Panc1 (cell line): Measurements from ENCODE around the gene SORT1. TPM values are rescaled to one million over a fixed set of nuclear protein-coding genes. Genes with fewer than 3 reads are reported as not detected.
"Not testable (repeated sequence)": the region's sequence is repeated elsewhere in the genome, so short reads cannot be mapped to it uniquely, and the experiment has no call there.

ENCODE experiments used
- ATAC-seq: fragments of 200-7000 bp; cut with Tn5 transposase; 2 replicates; pipeline ENCODE4 v1.9.1; 2020; ENCODE audit warnings: mild to moderate bottlenecking, moderate library complexity
- BruUV-seq: library from RNA; stranded (reverse); fragments of 400-500 nt; replicated peaks from 2 replicates; lab custom pipeline; 2021; lab: Mats Ljungman, UMichigan
- CTCF ChIA-PET: fragments of 300-600 bp; sonication (Branson Sonifier 250); formaldehyde crosslinking; loops from one replicate; lab custom pipeline; 2022; ENCODE audit warnings: antibody characterized with exemption; lab: Charles Lee
- POLR2A ChIA-PET: fragments of 300-600 bp; sonication (Branson Sonifier 250); formaldehyde crosslinking; loops from one replicate; lab custom pipeline; 2022; ENCODE audit warnings: antibody characterized with exemption; lab: Charles Lee
- DNase-seq: peaks from one replicate; pipeline ENCODE4 v3.0.0-alpha.2; 2010; ENCODE audit warnings: low read depth, low spot score
- H3K27ac ChIP-seq: 2 replicates; pipeline ENCODE4 v1.5.1; 2011; ENCODE audit warnings: mild to moderate bottlenecking, low read length, inconsistent platforms
- H3K27me3 ChIP-seq: fragments of 200-500 bp; sonication (Bioruptor generic); 2 replicates; pipeline ENCODE4 v1.6.0; 2014; ENCODE audit warnings: low read length, inconsistent platforms; ENCODE audit not compliant: control insufficient read depth, insufficient read depth
- H3K36me3 ChIP-seq: fragments of 200-500 bp; sonication (Bioruptor generic); 2 replicates; pipeline ENCODE4 v1.5.1; 2014; ENCODE audit warnings: inconsistent platforms, mild to moderate bottlenecking, low read length, moderate library complexity; ENCODE audit not compliant: control insufficient read depth, insufficient read depth
- H3K4me1 ChIP-seq: 2 replicates; pipeline ENCODE4 v1.5.1; 2011; ENCODE audit warnings: inconsistent platforms, mild to moderate bottlenecking, low read length, moderate library complexity; ENCODE audit not compliant: control insufficient read depth, insufficient read depth
- H3K4me3 ChIP-seq, 2 experiments: 2 replicates each; pipeline ENCODE4 v1.5.1; 2011 to 2012; ENCODE audit warnings: low read depth in 2 of 2, low read length in 2 of 2, mild to moderate bottlenecking in 2 of 2, inconsistent platforms in 1 of 2, moderate library complexity in 1 of 2
- H3K9me3 ChIP-seq: fragments of 200-500 bp; sonication (Bioruptor generic); 2 replicates; pipeline ENCODE4 v1.5.1; 2014; ENCODE audit warnings: low read depth, mild to moderate bottlenecking, inconsistent platforms, low read length, moderate library complexity; ENCODE audit not compliant: control insufficient read depth, insufficient read depth
- CTCF ChIP-seq: fragments of 450-650 bp; IDR thresholded peaks from 2 replicates; pipeline ENCODE4 v1.5.1; 2017; ENCODE audit warnings: mild to moderate bottlenecking
- POLR2AphosphoS5 ChIP-seq: IDR thresholded peaks from 2 replicates; pipeline ENCODE4 v1.6.1; 2012; ENCODE audit warnings: mild to moderate bottlenecking, low read depth, low read length, moderate library complexity
- REST ChIP-seq, 2 experiments: IDR thresholded peaks; 2 replicates each; pipeline ENCODE4 v1.6.1; 2011 to 2012; ENCODE audit warnings: low read depth in 2 of 2, control low read depth in 1 of 2, low read length in 1 of 2, mild to moderate bottlenecking in 1 of 2, moderate library complexity in 1 of 2; ENCODE audit not compliant: insufficient read depth in 1 of 2
- SIN3A ChIP-seq: IDR thresholded peaks from 2 replicates; pipeline ENCODE4 v1.6.1; 2012; ENCODE audit warnings: low read depth, mild to moderate bottlenecking, low read length, moderate library complexity, borderline replicate concordance; ENCODE audit not compliant: insufficient read depth
- TCF7L2 ChIP-seq: IDR thresholded peaks from 2 replicates; pipeline ENCODE4 v1.6.1; 2011; ENCODE audit warnings: mild to moderate bottlenecking, low read depth, low read length, inconsistent platforms
- in situ Hi-C: cut with HindIII; loops from 2 replicates; pipeline ENCODE4 v1.10.0; 2016; ENCODE audit warnings: low sequenced_read_pairs, low pct_unique_long_range_greater_than_20kb
- intact Hi-C: fragments of 100-400 bp; cut with micrococcal nuclease; formaldehyde crosslinking; loops from one replicate; pipeline ENCODE4 v1.10.0; 2022; ENCODE audit not compliant: unreplicated experiment
- total RNA-seq: library from RNA; stranded (reverse); gene quantifications from one replicate; pipeline ENCODE4 v1.2.1, GENCODE V29; 2021; ENCODE audit not compliant: unreplicated experiment

SORT1 gene
- total RNA-seq, 1 experiment from 2014 or later, result 25.1 TPM

GRCh38 chr1:109395602-109396512, 1.9 kb downstream of the SORT1 start:
- H3K4me1 ChIP-seq, result peaks cover 18% of the 10 kb centered on the region
- H3K27ac ChIP-seq, result no peak overlapping the region; the same call in 1 of the 2 replicates
- no peak for TF ChIP-seq CTCF
- no peak for TF ChIP-seq SIN3A
- TF ChIP-seq POLR2AphosphoS5, result no peak
- no peak for TF ChIP-seq REST (IDR thresholded peaks at IDR 0.05; ENCODE audit: insufficient read depth in 1 of 2, low read depth in 2 of 2, low read length in 1 of 2)
- no peak for TF ChIP-seq TCF7L2
- no peaks in the 10 kb centered on the region for H3K9me3 ChIP-seq
- no peaks in the 10 kb centered on the region for H3K36me3 ChIP-seq
- H3K27me3 ChIP-seq, result no peaks in the 10 kb centered on the region
- POLR2A ChIA-PET, result interaction anchor here (0.5 kb wide), 1 partner anchor 20 kb away, joined by 3 read pairs; no protein-coding TSS in a partner anchor
- no peak for DNase-seq
- in situ Hi-C loops, result no loop called here
- no TSS peak for BruUV-seq
- ATAC-seq, result no peak
- H3K4me3 ChIP-seq, result no peak overlapping the region
- intact Hi-C loops, result loop anchor here (5.0 kb wide), 1 partner anchor 134 kb away; no protein-coding TSS in a partner anchor
- CTCF ChIA-PET, result no interaction called here

- H3K27me3 ChIP-seq, POLR2A ChIA-PET, H3K27ac ChIP-seq, H3K4me3 ChIP-seq, H3K36me3 ChIP-seq, ATAC-seq, BruUV-seq, CTCF ChIA-PET, in situ Hi-C loops, DNase-seq, H3K9me3 ChIP-seq: not testable (repeated sequence)
- peaks cover 18% of the 10 kb centered on the region for H3K4me1 ChIP-seq
- intact Hi-C loops, result loop anchor here (5.0 kb wide), 1 partner anchor 133 kb away; no protein-coding TSS in a partner anchor
Observed at GRCh38 chr1:109395282-109395599, 2.5 kb downstream of the SORT1 start.
